Endothelial cell (in vitro differentiated cells): ENCODE data around the gene KCNIP4. TPM values are rescaled to one million over a fixed set of nuclear protein-coding genes. Genes with fewer than 3 reads are reported as not detected.

Source experiments
- DNase-seq: peaks from one replicate; pipeline ENCODE4 v3.0.0; 2021; ENCODE audit warnings: low spot score
- H3K27ac Mint-ChIP-seq: one replicate; pipeline ENCODE4 v1.8.0; 2021; ENCODE audit warnings: mixed read lengths, inconsistent platforms; ENCODE audit not compliant: unreplicated experiment
- H3K27me3 Mint-ChIP-seq: one replicate; pipeline ENCODE4 v1.8.0; 2021; ENCODE audit warnings: mild to moderate bottlenecking, moderate library complexity, mixed read lengths, inconsistent platforms; ENCODE audit not compliant: unreplicated experiment
- H3K36me3 Mint-ChIP-seq: one replicate; pipeline ENCODE4 v1.8.0; 2021; ENCODE audit warnings: mild to moderate bottlenecking, low read depth, mixed read lengths, inconsistent platforms; ENCODE audit not compliant: unreplicated experiment
- H3K4me1 Mint-ChIP-seq: one replicate; pipeline ENCODE4 v1.8.0; 2021; ENCODE audit warnings: mild to moderate bottlenecking, mixed read lengths, inconsistent platforms; ENCODE audit not compliant: unreplicated experiment
- H3K4me3 Mint-ChIP-seq: one replicate; pipeline ENCODE4 v1.8.0; 2021; ENCODE audit warnings: mild to moderate bottlenecking, mixed read lengths, inconsistent platforms; ENCODE audit not compliant: unreplicated experiment
- H3K9me3 Mint-ChIP-seq: one replicate; pipeline ENCODE4 v1.8.0; 2021; ENCODE audit warnings: mixed read lengths, inconsistent platforms; ENCODE audit not compliant: unreplicated experiment
- CTCF ChIP-seq: fragments of 200-600 bp; sonication (generic); IDR thresholded peaks from one replicate; pipeline ENCODE4 v1.5.0; 2021; ENCODE audit warnings: antibody characterized with exemption; ENCODE audit not compliant: unreplicated experiment
- total RNA-seq: library from RNA; stranded (reverse); fragmentation: NEBNext Ultra II Directional; extraction: Animal tissue kit (Norgen Biotek cat#: 25700); gene quantifications from one replicate; pipeline ENCODE4 v1.2.1, GENCODE V29; 2021; ENCODE audit not compliant: unreplicated experiment

KCNIP4 gene
- total RNA-seq, 1 donor from 2014 or later: 0.31 TPM

GRCh38 chr4:21384609-21385008, 564.0 kb downstream of the KCNIP4 start:
- H3K4me1 Mint-ChIP-seq: no peaks in the 10 kb centered on the region
- no peak for DNase-seq
- peaks cover 1% of the 10 kb centered on the region for H3K27me3 Mint-ChIP-seq
- no peaks in the 10 kb centered on the region for H3K36me3 Mint-ChIP-seq
- TF ChIP-seq CTCF: no peak
- no peak overlapping the region for H3K4me3 Mint-ChIP-seq
- H3K27ac Mint-ChIP-seq: no peak overlapping the region
- no peaks in the 10 kb centered on the region for H3K9me3 Mint-ChIP-seq

DNA sequence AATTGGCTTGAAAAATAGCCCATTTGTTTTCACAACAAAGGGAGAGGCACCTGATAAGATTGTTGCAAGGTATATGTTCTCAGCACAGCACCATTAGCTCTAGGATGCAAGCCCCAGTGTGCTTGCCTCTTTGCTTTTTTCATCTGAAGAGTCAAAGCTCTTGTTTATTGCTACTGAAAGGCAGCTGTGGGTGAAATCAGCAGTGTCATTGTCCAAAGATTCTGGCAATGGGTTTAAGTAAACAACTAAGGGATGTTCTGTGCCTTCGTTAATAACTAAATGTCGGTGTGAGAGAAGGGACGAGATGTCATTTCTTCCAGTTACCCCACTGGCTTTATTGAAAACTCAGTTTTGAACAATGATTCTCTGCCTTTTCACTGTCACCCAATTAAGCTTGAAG, 567.7 kb downstream of the KCNIP4 start:
- no peak for DNase-seq
- Mint-ChIP-seq H3K36me3 (no peaks in the 10 kb centered on the region), H3K4me3 (no peak overlapping the region), H3K27me3 (peaks cover 1% of the 10 kb centered on the region), H3K4me1 (no peaks in the 10 kb centered on the region), H3K27ac (no peak overlapping the region), H3K9me3 (no peaks in the 10 kb centered on the region)
- TF ChIP-seq CTCF: no peak

DNA sequence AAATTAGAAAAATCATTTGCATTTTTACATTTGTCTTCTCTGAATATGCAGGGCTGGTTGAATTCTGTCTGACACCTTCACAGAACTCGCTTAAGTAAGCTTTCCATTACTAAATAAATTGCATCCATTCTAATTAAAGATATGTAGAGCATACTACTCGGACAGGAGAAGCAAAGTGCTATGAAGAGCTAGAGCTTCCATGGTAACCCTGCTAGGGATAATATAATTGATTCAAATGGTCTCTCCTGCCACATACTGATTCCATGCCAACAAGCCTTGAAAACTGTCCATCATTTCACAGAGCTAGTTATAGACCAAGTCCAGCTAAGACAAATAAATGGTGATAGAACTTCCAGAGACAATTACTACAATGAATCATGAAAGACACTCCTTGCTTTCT, 571.5 kb downstream of the KCNIP4 start:
- Mint-ChIP-seq H3K4me3 (no peak overlapping the region), H3K27me3 (no peaks in the 10 kb centered on the region), H3K9me3 (no peaks in the 10 kb centered on the region), H3K36me3 (no peaks in the 10 kb centered on the region), H3K4me1 (no peaks in the 10 kb centered on the region), H3K27ac (no peak overlapping the region)
- no peak for TF ChIP-seq CTCF
- no peak for DNase-seq

- Mint-ChIP-seq H3K27ac (no peak overlapping the region), H3K4me3 (no peak overlapping the region), H3K36me3 (no peaks in the 10 kb centered on the region), H3K27me3 (no peaks in the 10 kb centered on the region), H3K9me3 (no peaks in the 10 kb centered on the region), H3K4me1 (no peaks in the 10 kb centered on the region)
- no peak for TF ChIP-seq CTCF
- DNase-seq: no peak
Measured at GRCh38 chr4:21376176-21376575, 572.4 kb downstream of the KCNIP4 start.

DNA sequence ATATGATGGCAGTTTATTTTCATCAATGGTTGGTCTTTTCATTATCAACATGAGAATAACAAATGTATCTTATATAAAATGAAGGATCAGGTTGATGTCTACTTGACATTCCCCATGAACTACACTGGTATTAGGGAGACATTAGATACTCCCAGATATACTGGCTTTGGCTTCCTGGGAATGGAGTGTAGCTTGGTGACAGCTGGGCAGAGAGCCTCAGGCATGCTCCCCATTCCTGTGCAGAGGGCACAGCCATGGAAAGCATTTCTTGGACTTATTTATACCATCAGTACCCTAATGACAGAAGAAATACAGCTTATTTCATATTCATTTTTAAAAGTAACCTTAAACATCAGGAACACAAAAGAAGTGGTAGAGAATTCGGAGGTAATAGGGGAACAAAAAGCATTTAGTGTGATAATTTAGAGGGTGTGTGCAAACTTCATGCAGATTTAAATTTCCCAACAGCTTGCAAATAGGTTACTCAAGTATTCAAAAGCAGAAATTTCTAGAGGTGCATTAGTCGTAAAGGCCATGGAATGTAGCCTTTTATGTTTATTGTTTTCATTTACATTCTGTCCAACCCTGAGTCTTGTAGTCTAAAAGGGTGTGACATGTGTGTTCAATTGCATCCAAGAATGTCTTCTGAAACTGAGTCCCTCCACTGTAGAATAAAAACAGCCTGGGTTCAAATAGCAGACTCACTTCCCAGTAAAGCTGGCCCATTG, 573.8 kb downstream of the KCNIP4 start:
- no peaks in the 10 kb centered on the region for H3K4me1 Mint-ChIP-seq

More for the DNA sequence above, 573.8 kb downstream of the KCNIP4 start:
- Mint-ChIP-seq H3K27ac (no peak overlapping the region), H3K9me3 (no peaks in the 10 kb centered on the region), H3K36me3 (no peaks in the 10 kb centered on the region), H3K4me3 (no peak overlapping the region), H3K27me3 (no peaks in the 10 kb centered on the region)
- TF ChIP-seq CTCF: no peak
- DNase-seq: no peak
